GM19452 (cell line): ENCODE results near the gene PAF1.
A peak's percentile ranks its signal among the peaks of the same experiment; 100 is the strongest.

Source experiments
- ATAC-seq: cut with Tn5 transposase; IDR thresholded peaks from one replicate; pipeline ENCODE4 v1.9.1; 2021; ENCODE audit not compliant: unreplicated experiment

PAF1 gene

DNA sequence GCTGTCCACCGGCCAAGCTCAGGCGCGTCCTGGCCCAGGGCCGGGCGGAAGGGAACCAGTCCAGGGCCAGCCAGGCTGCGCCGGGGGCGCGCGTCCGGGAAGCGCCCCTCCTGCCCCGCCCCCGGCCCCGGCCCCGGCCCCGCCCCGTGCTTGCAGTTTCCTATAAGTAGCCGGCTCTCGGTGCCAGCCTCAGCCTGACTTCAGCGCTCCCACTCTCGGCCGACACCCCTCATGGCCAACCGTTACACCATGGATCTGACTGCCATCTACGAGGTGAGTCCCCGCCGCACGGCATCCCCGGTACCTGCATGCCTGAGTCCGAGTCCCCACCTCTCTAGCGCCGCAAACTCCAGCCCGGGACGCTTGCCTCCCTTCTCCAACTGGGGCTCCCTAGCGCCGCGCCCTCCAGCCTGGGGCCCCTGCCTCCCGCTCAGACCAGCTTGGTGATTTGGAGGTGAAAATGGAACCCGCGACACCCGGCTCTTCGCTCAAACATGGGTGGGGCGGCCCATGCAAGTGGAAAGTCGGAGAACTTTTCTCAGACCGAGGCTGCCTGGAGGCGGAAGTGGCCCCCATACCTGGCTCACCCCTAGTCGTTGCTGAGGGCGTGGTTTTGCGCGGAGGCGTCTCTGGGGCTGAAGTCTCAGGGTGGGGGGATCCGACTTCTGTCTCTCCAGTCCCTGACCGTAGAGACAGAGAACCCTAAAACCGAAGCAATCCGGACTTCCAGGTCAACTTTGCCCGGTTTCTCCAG is 15.9 kb upstream of the PAF1 start, which contains the start of gene ZFP36:
Gene ZFP36 (plus strand): TSS at position 192 of the 754 bp plus-strand sequence. CDS start 58 bp downstream, at position 250.
- no peak for ATAC-seq

DNA sequence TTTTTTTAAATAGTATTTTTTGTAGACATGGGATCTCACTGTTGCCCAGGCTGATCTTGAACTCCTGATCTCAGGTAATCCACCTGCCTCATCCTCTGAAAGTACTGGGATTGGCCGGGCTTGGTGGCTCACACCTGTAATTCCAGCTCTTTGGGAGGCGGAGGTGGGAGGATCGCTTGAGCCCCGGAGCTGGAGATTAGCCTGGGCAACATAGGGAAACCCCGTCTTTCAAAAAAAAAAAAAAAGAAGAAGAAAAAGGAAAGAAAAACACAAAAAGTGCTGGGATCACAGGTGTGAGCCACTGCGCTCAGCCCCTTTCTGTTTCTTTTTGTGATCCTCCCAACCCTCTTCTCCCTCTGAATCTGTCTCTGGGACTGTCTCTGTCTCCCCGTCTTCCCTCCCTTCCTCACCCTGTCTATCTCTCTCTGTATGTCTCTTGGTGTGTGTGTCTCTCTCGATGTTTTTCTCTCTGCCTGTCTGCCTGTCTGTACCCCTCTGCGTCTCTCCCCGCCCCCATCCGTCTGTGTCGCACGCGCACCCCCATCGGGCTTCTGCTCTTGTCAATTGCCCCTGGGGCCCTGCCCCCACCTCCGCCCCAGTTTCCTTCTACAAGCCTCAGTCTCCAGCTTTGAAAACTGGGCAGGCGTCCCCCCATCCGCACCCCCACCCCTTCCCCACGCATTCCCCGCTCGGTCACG is 15.2 kb upstream of the PAF1 start:
- no peak for ATAC-seq

DNA sequence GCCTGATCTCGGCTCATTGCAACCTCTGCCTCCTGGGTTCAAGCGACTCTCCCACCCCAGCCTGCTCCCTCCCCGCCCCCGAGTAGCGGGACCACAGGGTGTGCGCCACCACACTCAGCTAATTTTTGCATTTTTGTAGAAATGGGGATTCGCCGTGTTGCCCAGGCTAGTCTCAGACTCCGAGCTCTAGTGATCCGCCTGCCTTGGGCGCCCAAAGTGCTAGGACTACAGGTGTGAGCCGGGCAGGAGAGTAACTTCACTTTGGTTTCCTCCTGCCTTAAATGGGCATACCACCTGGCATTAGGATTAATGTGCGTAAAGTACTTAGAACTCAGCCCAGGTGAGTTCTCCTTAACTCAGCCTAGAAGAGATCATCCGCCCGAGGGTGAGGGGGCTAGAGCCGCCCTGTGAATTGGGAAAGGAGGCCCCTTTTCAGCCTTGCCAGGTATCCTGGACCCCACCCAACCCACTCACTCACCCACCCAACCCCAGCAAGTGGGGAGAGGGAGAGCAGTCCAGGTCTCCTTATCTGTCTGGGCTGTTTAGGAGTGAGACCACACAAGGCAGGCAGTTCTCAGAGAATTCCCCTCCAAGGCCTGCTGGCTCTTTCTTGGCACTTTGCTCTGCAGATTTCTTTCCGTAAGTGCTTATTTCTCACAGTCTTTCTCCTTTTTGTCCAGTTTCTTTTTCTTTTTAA is 14.5 kb upstream of the PAF1 start:
- no peak for ATAC-seq

DNA sequence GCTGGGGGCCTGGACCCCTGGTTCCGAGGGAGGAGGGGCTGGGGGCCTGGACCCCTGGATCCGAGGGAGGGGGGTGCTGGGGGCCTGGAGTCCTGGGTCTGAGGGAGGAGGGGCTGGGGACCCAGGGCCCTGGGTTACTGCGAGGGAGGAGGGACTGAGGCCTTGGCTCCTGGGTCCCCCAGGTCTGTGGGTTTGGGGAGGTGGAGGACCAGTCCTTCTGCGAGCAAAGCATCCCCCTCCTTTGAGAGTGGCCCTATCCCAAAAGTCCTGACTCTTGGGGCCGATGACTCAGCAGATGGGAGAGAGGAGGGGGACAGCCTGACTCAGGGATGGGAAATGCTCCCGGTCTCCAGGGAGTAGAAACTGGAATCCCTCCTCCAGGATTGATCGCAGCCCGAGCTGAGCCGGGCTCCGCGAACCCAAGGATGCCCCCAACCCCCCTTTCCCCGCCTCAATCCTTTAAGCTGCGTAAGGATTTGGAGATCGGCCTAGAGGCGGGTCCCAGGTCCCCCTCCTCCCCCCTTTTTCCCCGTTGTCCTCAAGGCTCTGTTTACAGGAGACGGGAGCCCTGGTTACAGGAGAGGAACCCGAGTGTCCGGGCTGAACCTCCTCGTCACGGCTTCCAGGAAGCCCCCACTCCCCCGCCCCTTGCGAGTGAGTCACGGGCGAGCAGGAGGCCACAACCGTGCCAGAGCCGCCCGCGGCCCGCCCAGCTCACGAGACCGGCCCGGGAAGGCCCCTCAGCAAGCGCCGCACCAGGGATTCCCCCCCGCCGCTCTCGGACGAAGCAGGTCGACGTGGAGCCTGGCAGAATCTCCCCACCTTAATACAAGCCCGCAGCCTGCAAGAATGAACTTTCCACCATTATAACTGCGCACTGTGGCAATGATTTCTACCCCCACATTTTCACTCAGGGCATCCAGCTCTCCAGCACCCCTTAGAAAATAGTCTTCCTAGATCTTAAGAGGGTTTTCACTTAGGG is 12.7 kb upstream of the PAF1 start:
- no peak for ATAC-seq

DNA sequence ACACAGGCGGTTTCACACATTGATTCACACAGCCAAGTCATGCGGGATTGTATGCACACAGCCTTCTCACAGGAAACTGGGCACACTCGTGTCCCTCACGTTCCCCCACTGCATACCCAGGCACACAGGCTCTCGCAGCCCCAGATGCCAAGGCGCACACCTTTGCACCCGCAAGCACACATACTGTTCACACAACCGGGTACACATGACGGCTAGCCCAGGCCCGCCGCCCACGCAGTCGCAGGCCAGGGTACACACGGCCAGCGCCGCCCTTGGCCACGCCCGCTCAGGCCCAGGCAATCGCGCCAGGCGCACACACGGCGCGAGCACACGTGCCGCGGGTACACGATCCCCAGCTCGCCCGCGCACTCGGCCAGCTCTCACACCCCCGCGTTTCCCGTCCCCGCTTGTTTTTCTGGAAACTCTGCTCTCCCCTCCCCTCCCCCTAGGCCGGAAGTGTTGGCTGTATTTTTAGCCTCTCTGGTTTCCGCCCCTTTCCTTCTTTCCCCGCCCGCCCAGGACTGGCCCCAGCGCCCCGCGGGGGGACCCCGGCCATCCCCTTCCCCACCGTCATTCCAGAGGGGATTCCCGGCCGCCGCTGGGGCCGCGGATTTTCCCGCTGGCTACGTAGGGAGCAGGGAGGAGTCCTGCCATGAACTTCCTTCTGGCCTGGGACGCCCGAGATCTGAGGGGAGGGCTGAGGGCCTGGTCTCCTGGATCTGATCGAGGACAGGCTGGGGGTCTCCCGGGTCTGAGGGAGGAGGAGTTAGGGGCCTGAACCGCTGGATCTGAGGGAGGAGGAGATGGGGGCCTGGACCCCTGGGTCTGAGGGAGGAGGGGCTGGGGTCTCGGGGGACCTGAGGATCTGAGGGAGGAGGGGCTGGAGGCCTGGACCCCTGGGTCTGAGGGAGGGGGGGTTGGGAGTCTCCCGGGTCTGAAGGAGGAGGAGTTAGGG is 11.7 kb upstream of the PAF1 start:
- ATAC-seq: peak; percentile 29

DNA sequence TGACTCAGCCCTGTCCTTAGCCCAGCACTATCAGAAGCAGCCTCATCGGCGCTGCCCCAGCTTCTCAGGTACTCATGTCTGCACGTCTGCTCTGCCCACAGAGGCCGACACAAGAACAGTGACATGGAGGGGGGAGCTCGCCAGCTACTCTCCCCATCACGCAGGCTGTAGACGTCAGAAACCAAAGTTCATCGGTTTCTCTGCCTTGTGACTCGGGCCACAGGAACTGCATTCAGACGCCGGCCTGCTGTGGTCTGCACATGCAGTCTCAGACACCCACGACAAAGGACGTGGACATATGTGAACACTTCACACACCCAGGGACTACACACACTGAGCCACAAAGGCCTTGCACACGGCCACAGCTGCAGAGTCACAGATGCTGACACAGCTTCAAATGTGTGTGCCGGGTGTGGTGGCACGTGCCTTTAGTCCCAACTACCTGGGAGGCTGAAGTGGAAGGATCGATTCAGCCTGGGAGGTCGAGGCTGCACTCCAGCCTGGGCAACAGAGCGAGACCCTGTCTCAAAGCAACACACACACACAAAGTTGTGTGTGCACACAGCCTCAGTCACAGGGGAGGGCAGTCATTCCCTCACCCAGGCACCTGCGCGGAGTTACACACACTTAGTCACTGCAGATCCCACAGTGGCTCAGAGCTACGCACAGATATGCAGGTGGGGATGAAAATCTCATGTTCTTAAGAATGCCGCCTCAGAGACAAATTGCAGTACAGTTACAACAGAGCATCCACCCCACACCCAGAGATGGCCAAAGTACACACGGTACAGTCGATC is 10.8 kb upstream of the PAF1 start:
- ATAC-seq: peak; percentile 21

DNA sequence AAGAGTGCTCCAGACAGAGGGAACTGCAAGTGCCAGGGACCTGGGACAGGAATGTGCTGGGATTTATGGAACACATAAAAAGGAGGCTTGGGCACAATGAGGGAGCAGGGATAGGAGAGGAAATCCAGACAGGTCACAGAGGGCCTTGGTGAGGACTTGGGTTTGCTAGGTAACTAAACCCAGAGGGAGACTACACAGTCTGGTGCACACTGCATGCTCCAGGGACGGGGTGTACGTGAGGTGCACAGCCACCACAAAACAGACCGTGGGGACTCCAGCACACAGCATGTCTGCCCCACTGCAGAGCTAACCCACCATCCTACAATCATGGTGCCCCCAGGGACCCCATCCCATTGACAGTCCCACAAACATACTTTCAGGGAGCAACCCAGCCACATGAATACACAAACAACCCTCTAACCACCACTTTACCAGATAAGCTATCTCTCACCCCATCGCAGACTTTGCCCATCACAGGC is 10.2 kb upstream of the PAF1 start:
- ATAC-seq: peak; percentile 6

DNA sequence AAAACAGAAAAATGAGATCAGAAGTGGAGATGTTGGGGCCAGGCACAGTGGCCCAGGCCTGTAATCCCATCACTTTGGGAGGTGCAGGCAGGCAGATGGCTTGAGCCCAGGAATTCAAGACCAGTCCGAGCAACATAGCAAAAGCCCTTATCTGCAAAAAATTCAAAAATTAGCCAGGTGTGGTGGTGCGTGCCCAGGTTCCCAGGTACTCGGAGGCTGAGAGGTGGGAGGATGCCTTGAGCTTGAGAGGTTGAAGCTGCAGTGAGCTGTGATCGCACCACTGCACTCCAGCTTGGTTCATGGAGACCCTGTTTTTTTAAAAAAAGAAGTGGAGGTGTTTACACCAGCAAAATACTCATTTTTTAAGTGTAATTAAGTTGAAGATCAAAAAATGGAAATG is 9.2 kb upstream of the PAF1 start:
- no peak for ATAC-seq

DNA sequence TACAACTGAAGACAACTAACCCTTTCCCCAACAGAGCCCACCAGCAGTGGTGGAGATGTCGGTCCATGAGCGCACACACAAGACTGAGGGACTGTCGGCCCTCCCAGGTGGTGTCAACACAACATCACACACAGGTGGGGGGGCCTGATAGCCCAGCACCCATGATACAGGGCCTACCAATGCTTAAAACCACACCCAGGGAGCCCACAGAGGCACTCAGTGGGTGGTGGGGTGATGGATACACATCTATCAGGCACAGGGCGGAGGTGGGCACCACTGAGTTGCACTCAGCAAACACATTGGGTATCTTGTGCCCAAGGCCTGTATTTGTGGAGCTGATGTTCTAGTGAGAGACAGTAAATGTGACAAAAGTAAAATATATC is 8.8 kb upstream of the PAF1 start:
- ATAC-seq: no peak

DNA sequence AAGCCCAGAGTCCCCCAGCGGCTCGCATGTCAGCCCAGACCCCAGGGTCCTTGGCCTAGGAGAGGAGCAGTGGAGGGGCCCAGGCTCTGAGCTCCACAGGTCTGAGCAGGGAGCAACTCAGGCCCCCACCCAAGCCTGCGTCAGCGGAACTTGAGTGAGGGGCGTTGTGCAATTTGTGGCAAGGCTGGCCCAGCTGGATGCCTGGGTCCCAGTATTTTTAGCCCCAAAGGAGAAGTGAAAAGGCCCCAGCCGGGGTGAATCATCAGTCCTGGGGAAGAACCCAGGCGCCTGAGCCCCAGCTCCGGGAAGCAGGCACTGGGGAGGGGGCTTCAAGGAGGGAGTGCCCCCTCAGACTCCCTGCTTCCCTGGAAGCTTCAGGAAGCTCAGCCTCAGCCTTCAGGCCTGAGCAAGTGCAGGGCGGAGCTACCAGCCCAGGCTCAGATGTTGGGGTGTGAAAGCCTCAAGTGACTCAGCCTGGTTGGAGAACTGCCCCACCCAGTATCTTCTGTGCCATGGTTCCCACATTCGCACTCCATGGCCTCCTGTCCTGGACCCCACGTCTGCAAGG is 7.5 kb upstream of the PAF1 start:
- no peak for ATAC-seq

DNA sequence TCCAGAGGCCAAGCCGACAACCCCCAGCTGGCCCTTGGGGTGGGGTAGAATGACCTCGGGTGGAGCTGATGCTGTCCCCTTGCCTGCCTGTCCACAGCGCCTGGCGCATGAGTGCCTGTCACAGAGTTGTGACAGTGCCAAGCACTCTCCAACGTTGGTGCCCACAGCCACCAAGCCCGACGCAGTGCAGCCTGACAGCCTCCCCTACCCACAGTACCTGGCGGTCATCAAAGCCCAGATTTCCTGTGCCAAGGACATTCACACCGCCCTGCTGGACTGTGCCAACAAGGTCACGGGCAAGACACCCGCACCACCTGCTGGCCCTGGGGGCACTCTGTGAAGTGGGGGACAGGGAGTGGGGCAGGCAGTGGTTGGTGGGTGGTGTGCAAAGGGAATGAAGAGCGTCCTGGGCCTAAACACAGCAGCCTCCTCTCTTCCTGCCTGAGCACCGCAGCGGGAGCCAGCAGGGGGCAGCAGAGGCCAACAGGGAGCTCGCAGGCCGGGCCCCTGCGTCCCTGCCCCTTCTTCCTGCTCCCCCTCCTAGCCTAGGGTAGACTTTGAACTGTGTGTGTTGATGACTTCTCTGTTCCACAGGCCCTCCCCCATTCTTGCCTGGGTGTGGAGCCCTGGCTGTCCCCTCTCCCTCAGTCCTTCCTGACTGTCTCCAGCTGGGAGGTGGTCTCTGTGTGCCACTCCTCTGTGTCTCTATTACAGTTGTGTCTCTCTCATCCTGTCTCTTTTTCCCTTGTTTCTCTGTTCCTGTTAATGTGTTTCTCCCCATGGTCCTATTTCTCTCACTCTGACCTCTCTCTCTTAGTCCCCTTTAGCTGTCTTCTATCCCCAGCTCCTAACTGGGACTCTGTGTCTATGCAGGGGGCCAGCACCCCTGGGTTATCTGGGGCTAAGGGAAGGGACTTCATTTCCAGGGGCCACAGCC is 6.7 kb upstream of the PAF1 start:
- no peak for ATAC-seq

DNA sequence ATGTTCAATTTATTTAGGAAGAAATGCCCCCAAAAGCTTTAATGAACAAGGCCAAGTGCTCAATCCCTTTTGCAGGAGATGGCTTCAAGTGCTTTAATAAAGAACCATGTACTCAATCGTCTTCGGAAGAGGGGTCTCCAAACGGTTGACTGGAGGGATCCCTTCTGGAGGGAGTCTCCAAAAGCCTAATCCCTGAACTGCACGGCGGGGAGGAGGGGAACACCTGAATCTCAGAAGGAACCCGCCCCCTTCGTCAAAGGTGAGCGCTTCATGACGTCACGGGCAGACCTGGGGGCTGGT is 505 bp downstream of the PAF1 start:
- ATAC-seq: no peak

DNA sequence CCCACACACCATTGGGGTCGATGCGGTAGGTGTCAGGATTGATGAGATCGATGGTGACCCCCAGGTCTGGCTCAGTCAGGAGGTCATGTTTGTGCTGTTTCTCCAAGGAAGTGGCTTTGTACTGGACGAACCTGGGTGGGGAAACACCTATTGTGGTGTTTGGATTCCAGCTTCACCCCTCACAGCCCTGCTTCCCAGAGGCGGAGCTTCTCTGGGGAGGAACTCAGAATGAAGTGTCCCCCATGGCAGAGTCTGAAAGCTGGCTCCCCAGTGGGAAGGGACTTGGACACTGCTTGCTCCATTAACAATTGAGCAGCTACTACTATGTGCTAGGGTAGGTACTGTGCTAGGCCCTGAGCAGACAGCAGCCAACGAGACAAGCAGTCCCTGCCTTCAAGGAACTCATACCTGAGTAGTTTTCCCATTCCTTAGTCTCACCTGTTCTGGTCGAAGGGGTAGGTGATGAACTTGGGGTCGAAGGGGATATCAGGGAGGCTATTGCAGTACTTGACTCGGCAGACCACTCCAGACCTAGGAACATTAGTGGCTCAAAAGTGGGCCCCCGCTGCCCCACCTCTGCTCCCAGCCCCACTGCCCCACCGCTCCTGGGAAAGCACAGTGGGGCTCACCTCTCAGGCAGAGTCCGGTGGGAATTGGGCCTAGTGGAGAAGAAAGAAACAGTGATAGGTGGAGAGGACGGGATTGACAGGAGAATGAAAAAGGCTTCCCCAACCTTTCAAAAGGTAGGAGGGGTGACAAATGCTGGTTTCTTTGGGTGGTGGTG is 1.1 kb downstream of the PAF1 start:
- no peak for ATAC-seq

DNA sequence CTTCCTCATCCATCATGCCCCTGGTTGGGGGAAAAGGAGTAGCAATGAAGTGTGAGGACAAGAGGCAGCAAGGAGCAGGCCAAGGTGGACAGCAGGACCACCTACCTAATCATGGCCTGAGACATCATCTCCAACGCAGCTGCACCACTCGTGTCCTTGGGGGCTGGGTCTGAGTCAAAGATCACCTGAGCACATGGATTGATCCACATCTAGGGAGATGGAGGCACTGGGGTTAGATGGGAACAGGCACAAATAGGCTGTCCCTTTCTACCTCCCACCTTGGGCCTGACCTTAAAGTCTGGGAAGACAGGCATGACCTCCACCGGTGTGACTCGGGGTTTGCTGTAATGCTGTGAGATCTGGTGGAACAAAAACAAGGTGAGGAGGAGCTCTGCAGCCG is 2.2 kb downstream of the PAF1 start:
- no peak for ATAC-seq

DNA sequence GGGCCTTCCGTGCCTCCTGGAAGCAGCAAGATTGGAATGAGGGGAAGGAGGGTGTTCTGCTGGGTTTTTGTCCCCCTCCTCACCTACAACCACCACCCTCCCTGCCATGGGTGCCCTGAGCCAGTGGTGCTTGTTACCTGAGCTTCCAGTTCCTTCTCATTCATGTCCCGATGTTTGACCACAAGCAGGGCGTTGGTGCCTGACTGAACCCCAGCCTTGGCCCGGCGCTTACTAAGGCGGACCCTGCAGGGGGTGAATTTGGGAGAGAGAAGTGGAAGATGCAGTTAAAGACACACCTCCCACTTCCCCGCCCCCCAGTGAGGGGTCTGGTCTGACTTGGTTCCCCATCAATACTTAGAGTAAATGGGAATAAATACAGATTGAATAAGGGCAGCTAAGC is 4.3 kb downstream of the PAF1 start:
- no peak for ATAC-seq

DNA sequence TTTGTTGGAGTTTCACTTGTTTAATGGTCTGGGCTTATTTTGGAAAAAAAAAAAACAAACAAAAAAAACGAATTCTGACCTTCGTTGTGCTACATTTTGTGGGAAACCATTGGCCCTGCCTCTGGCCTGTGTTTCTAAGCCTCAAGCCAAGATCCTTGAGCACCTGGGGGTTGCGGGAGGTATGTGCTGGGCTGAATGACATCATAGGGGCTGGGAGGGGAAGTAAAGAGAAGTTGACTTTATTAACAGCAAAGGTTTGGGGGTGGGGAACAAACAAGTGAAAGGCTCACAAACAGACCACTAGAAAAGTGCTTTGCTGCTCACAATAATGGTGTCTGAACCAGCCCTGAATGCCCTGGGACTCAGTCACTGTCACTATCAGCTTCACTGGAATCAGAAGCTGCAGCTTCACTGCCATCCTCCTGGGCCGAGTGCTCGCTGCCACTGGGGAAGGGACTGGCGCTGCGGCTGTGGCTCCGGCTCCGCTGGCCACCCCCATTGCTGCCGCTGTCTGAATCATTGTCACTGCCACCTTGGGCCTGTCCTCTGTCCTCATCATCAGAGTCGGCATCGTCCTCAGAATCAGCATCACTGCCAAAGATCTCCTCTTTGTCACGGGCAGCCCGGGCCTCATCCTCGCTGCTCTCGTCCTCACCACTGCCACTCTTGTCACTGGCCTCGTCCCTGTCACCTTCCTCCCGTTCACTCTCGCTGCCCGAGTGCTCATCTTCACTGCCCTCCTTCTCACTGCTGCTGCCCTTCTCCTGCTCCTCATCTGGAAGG is 5.1 kb downstream of the PAF1 start:
- no peak for ATAC-seq
